Mucosa of stomach (tissue), 1 donor: ENCODE results near the gene IQUB.
"Not testable (repeated sequence)": the region's sequence is repeated elsewhere in the genome, so short reads cannot be mapped to it uniquely, and the experiment has no call there.

ENCODE experiments used
- H3K27me3 ChIP-seq: one replicate; pipeline ENCODE4 v1.7.0; 2013; ENCODE audit warnings: mild to moderate bottlenecking, low read length; ENCODE audit not compliant: control insufficient read depth, insufficient read depth
- H3K36me3 ChIP-seq: one replicate; pipeline ENCODE4 v1.7.0; 2013; ENCODE audit warnings: low read length; ENCODE audit not compliant: control insufficient read depth, insufficient read depth
- H3K4me1 ChIP-seq: one replicate; pipeline ENCODE4 v1.7.0; 2013; ENCODE audit warnings: mild to moderate bottlenecking, low read length; ENCODE audit not compliant: control insufficient read depth, insufficient read depth
- H3K4me3 ChIP-seq: one replicate; pipeline ENCODE4 v1.7.0; 2013; ENCODE audit warnings: low read length
- H3K9ac ChIP-seq: one replicate; pipeline ENCODE4 v1.7.0; 2013; ENCODE audit warnings: mild to moderate bottlenecking, low read length, moderate library complexity
- H3K9me3 ChIP-seq: one replicate; pipeline ENCODE4 v1.7.0; 2013; ENCODE audit warnings: mild to moderate bottlenecking, low read length, moderate library complexity; ENCODE audit not compliant: control insufficient read depth
- donor health status: Pancreatic carcinoma.

Gene IQUB

DNA sequence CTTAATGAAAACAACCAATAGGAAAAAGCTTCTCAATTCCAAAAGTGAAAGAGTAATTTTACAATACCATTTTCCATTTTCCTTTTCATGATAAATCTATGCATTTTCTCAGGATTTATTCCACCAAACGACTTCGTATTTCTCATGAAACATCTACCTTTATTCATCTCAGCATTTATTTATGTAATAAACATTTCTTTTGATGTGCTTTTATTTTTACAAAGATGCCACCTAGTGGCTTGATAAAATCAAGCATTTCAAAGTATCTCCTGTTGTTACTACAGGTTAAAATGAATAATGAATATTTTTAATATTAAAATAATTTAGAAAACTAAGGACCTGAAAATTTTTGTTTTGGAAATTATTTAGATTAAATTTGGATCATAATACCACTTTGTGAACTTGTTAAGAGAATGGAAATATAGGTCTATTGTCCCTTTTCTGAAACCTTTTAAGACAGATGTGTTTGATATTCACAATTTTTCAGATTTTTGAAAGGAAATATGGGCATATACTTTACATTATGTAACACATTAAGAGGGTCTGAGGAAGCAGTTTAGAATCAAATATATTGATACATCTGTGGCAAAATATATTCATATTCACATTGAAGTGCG lies 2.7 kb upstream of the IQUB start:
- Histone ChIP-seq H3K27me3 (peaks cover 10% of the 10 kb centered on the region), H3K4me1 (no peaks in the 10 kb centered on the region)

DNA sequence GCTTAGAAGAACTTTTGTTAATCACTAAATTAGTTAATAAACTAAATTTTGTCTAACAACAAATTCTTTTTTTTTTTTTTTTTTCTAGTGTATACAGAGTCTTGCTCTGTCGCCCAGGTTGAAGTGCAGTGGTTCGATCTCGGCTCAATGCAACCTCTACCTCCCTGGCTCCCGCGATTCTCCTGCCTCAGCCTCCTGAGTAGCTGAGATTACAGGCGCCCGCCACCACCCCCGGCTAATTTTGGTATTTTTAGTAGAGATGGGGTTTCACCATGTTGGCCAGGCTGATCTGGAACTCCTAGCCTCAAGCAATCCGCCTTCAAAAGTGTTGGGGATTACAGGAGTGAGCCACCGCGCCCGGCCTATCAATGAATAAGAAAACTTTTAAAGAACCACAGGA lies 1.1 kb upstream of the IQUB start:
- Histone ChIP-seq H3K36me3 (no peaks in the 10 kb centered on the region), H3K4me1 (no peaks in the 10 kb centered on the region), H3K9ac (no peak overlapping the region), H3K4me3 (no peak overlapping the region), H3K27me3 (peaks cover 10% of the 10 kb centered on the region), H3K9me3 (no peaks in the 10 kb centered on the region)

More for the DNA sequence above, 2.7 kb upstream of the IQUB start:
- no peak overlapping the region for H3K4me3 ChIP-seq
- H3K9me3 ChIP-seq = no peaks in the 10 kb centered on the region
- no peaks in the 10 kb centered on the region for H3K36me3 ChIP-seq
- no peak overlapping the region for H3K9ac ChIP-seq

DNA sequence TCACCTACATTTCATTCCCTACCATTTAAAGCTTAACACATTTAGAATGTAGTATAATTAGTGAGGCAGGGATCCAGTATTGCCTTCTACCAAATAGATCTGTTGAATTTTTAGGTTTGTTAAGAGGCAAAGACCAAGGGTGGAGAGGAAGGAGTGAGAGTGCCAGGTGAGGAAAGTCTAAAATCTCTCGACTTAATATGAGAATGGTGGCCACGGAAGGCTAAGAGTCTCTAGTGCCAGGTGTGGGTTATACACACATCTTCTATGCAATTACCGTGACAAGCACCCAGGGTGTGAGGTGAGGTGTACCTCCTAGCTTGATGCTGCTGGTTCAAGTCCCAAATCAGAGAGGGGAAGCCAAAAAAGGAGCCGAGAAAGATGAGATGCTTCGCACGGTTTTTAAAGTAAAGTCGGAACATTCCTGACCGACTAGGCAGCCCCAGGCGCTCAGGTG lies 439 bp downstream of the IQUB start:
- Histone ChIP-seq H3K9ac (no peak overlapping the region), H3K4me1 (no peaks in the 10 kb centered on the region), H3K9me3 (no peaks in the 10 kb centered on the region), H3K36me3 (no peaks in the 10 kb centered on the region), H3K27me3 (peaks cover 10% of the 10 kb centered on the region), H3K4me3 (peak overlapping the region; percentile 9)

- peaks cover 10% of the 10 kb centered on the region for H3K27me3 ChIP-seq
- no peaks in the 10 kb centered on the region for H3K36me3 ChIP-seq
- H3K4me3 ChIP-seq = no peak overlapping the region
- no peak overlapping the region for H3K9ac ChIP-seq
- H3K9me3 ChIP-seq = no peaks in the 10 kb centered on the region
- H3K4me1 ChIP-seq = no peaks in the 10 kb centered on the region
These were observed 860 bp downstream of the IQUB start for GRCh38 chr7:123533553-123533917.

DNA sequence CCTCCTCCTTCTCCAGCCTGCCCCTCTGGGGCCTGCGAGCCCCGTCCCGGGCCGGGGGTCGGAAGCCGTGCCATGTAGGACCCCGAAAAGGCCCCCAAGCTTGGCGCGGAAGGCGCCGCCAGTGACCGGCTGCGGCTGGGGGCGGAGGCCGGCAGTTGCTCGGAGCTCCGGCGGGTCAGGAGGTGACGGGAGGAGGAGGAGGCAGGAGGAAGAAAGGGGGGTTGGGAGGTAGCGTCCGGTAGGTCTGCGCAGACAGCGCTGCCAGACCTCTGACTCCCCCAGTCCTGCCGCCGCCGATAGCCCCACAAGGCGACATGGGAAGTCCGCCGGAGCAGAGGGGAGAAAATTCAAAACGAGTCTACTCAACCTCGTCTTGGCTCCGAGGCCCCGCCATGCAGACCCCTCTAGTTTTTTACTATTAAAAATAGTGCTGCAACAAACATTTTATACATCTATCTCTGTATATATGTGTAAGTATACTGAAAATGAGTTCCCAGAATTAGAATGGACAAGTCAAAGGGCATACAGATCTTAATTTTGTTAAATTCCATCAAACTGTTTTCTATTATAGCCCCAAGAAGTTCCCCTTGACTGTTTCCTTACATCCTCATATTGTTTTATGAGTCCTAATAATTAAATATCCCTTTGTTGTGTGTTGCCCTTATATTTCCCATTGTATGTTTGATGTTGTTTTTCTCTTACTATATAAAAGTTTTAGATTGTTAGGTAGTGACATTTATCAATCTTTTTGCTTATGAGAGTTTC lies 1.4 kb downstream of the IQUB start:
- not testable (repeated sequence) for H3K4me3 ChIP-seq, H3K9me3 ChIP-seq, H3K36me3 ChIP-seq, H3K9ac ChIP-seq, H3K4me1 ChIP-seq
- peaks cover 10% of the 10 kb centered on the region for H3K27me3 ChIP-seq

DNA sequence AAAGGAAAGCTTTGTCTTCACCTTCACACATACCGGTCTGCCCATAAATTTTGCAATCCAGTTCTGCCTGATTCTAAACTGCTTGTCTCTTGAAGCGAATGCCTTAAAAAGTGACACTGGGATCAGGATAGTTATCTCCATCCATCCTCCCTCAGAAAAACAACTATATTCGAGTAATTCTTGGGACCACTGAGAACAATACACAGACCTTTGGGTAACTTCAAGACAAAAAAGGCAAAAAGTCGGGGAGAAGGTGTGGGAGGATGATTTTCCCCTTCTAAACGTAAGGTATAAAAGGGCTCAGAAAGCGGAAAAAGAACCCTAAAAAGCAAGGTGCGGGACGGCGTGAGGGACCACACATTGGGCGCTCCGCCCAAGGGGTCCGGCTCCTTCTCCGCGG lies 2.1 kb downstream of the IQUB start:
- H3K9ac ChIP-seq, H3K4me3 ChIP-seq, H3K4me1 ChIP-seq, H3K9me3 ChIP-seq, H3K36me3 ChIP-seq: not testable (repeated sequence)
- peaks cover 10% of the 10 kb centered on the region for H3K27me3 ChIP-seq

DNA sequence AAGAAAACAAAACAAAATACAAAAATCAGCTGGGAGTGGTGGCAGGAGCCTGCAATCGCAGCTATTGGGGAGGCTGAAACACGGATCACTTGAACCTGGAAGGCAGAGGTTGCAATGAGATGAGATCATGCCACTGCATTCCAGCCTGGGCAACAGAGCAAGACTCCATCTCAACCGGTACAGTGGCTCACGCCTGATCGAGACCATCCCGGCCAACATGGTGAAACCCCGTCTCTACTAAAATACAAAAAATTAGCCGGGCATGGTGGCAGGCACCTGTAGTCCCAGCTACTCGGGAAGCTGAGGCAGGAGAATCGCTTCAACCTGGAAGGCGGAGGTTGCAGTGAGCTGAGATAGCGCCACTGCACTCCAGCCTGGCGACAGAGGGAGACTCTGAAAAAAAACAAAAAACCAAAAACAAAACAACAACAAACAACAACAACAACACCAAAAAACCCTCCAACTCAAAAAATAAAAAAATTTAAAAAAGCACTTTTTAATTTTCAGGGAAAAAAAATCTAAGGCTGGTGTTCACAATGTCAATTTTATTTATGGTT lies 4.3 kb downstream of the IQUB start:
- peaks cover 10% of the 10 kb centered on the region for H3K27me3 ChIP-seq

DNA sequence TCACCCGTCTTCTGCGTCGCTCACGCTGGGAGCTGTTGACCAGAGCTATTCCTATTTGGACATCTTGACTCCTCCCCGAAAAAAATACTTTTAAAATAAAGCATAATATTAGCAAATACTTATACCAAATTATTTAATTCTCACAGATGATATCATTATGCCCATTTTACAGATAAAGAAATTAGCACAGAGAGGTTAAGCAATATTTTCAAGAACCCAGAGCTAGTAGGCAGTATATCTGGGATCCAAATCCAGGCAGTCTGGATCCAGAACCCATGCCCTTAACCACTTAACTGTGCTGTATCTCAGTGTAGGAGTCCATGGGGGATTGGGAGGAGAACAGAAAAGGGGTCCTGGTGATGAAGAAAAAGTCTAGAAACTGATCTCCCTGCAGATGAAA lies 6.1 kb downstream of the IQUB start:
- H3K4me1 ChIP-seq = no peaks in the 10 kb centered on the region
- H3K4me3 ChIP-seq = no peak overlapping the region
- H3K27me3 ChIP-seq = peaks cover 10% of the 10 kb centered on the region
- H3K36me3 ChIP-seq = no peaks in the 10 kb centered on the region
- no peak overlapping the region for H3K9ac ChIP-seq
- H3K9me3 ChIP-seq = no peaks in the 10 kb centered on the region

More for the DNA sequence above, 4.3 kb downstream of the IQUB start:
- H3K36me3 ChIP-seq, H3K4me3 ChIP-seq, H3K9me3 ChIP-seq, H3K9ac ChIP-seq, H3K4me1 ChIP-seq: not testable (repeated sequence)

DNA sequence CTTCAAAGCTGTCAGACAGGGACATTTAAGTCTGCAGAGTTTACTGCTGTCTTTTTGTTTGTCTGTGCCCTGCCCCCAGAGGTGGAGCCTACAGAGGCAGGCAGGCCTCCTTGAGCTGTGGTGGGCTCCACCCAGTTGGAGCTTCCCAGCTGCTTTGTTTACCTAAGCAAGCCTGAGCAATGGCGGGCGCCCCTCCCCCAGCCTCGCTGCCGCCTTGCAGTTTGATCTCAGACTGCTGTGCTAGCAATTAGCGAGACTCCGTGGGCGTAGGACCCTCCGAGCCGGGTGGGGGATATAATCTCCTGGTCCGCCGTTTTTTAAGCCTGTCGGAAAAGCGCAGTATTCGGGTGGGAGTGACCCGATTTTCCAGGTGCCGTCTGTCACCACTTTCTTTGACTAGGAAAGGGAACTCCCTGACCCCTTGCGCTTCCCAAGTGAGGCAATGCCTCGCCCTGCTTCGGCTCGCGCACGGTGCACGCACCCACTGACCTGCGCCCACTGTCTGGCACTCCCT lies 6.6 kb downstream of the IQUB start:
- H3K4me3 ChIP-seq, H3K9me3 ChIP-seq, H3K4me1 ChIP-seq, H3K36me3 ChIP-seq, H3K9ac ChIP-seq, H3K27me3 ChIP-seq: not testable (repeated sequence)

GRCh38 chr7:123526533-123526932 lies 7.9 kb downstream of the IQUB start:
- H3K4me3 ChIP-seq, H3K27me3 ChIP-seq, H3K36me3 ChIP-seq, H3K9ac ChIP-seq, H3K9me3 ChIP-seq, H3K4me1 ChIP-seq: not testable (repeated sequence)

DNA sequence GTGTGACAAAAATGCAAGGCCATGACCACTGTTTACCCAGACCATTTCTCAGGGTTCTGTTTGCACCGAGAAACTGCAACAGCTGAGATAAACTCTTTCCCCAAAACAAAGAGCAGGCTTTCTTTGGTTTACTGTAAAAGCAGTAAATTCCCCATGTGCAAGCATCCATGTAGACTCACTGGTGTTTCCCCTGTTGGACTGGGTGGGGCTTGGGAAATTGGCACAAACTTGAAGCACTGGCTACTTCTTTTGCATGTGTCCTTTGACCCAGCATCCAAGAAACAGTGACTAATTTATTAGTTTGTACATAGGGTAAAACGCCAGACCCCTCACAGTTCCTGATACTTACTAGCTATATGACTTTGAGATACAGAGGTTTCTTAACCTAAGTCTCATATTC lies 12.3 kb downstream of the IQUB start:
- H3K4me3 ChIP-seq = no peak overlapping the region
- H3K36me3 ChIP-seq = no peaks in the 10 kb centered on the region
- no peak overlapping the region for H3K9ac ChIP-seq
- H3K9me3 ChIP-seq = no peaks in the 10 kb centered on the region
- no peaks in the 10 kb centered on the region for H3K27me3 ChIP-seq
- H3K4me1 ChIP-seq = no peaks in the 10 kb centered on the region

DNA sequence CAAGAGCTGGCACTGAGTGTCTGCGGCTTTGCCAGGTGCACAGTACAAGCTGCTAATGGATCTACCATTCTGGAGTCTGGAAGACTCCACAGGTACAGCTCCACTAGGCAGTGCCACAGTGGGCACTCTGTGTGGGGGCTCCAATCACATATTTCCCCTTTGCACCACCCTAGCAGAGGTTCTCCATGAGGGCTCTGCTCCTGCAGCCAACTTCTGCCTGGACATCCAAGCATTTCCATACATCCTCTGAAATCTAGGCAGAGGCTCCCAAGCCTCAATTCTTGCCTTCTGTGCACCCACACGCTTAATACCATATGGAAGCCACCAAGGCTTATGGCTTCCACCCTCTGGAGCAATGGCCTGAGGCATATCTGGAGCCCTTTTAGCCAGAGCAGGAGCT lies 29.2 kb downstream of the IQUB start:
- no peaks in the 10 kb centered on the region for H3K27me3 ChIP-seq

More for the DNA sequence above, 29.2 kb downstream of the IQUB start:
- H3K36me3 ChIP-seq = no peaks in the 10 kb centered on the region
- no peaks in the 10 kb centered on the region for H3K4me1 ChIP-seq
- H3K4me3 ChIP-seq = no peak overlapping the region
- H3K9ac ChIP-seq = no peak overlapping the region
- no peaks in the 10 kb centered on the region for H3K9me3 ChIP-seq
